Endothelial cell of umbilical vein (primary cell): ENCODE data around the gene TPD52L3. TPM values are rescaled to one million over a fixed set of nuclear protein-coding genes. Genes with fewer than 3 reads are reported as not detected.

Experiments
- BruUV-seq: library from RNA; stranded (reverse); fragments of 400-500 nt; replicated peaks from 2 replicates; lab custom pipeline; 2021; lab: Mats Ljungman, UMichigan
- CTCF ChIA-PET: fragments of 300-600, 350-600 bp; sonication (Branson Sonifier 250); formaldehyde crosslinking; loops from one replicate; lab custom pipeline; 2021; ENCODE audit warnings: antibody characterized with exemption, inconsistent platforms; lab: Charles Lee
- POLR2A ChIA-PET: fragments of 300-600, 350-600 bp; sonication (Branson Sonifier 250); formaldehyde crosslinking; loops from one replicate; lab custom pipeline; 2021; ENCODE audit warnings: antibody characterized with exemption, inconsistent platforms; lab: Charles Lee
- DNase-seq: peaks from one replicate; pipeline ENCODE4 v3.0.0-alpha.2; 2011; ENCODE audit warnings: low read depth, low spot score
- FAIRE-seq: peaks from 2 replicates; lab custom pipeline; 2011; peaks lifted over from hg19 to GRCh38; lab: Jason Lieb, UNC
- H2AFZ ChIP-seq: 2 replicates; pipeline ENCODE4 v1.6.0; 2012; ENCODE audit warnings: low read depth, low read length, control low read depth, inconsistent platforms
- H3K27ac ChIP-seq: 2 replicates; pipeline ENCODE4 v1.5.1; 2011; ENCODE audit warnings: low read depth, mild to moderate bottlenecking, control low read depth, low read length, moderate library complexity; ENCODE audit not compliant: insufficient read depth
- H3K27me3 ChIP-seq, 2 experiments: 2 replicates each; pipeline versions ENCODE4 v1.6.0 to v1.6.1; 2011; ENCODE audit warnings: low read length in 2 of 2, mixed read lengths in 1 of 2; ENCODE audit not compliant: control insufficient read depth in 2 of 2, insufficient read depth in 2 of 2
- H3K36me3 ChIP-seq, 2 experiments: 2 replicates in 1 of 2; 3 replicates in 1 of 2; pipeline ENCODE4 v1.5.1; 2011; ENCODE audit warnings: low read length in 2 of 2, mild to moderate bottlenecking in 1 of 2, moderate library complexity in 1 of 2; ENCODE audit not compliant: control insufficient read depth in 2 of 2, insufficient read depth in 2 of 2; ENCODE audit errors: extremely low read depth in 1 of 2
- H3K4me1 ChIP-seq: 3 replicates; pipeline ENCODE4 v1.5.1; 2011; ENCODE audit warnings: mild to moderate bottlenecking, low read length; ENCODE audit not compliant: control insufficient read depth, insufficient read depth; ENCODE audit errors: extremely low read depth
- H3K4me2 ChIP-seq: 2 replicates; pipeline ENCODE4 v1.6.1; 2011; ENCODE audit warnings: low read length, control low read depth, mixed read lengths; ENCODE audit not compliant: insufficient read depth
- H3K4me3 ChIP-seq, 3 experiments: fragments of 200-600 bp in 1 of 3; sonication (generic), shearing (Covaris generic) in 1 of 3; replicated peaks in 1 of 3; 2 replicates each; pipeline ENCODE4 v1.5.1; 2011 to 2016; ENCODE audit warnings: control low read depth in 3 of 3, low read length in 3 of 3, mild to moderate bottlenecking in 2 of 3, inconsistent platforms in 1 of 3, low read depth in 1 of 3, moderate library complexity in 1 of 3; ENCODE audit not compliant: insufficient read depth in 1 of 3
- H3K79me2 ChIP-seq: 2 replicates; pipeline ENCODE4 v1.6.0; 2012; ENCODE audit warnings: low read length, inconsistent platforms; ENCODE audit not compliant: control insufficient read depth, insufficient read depth
- H3K9ac ChIP-seq: replicated peaks from 2 replicates; pipeline ENCODE3; 2011; ENCODE audit warnings: low read length, control low read depth; ENCODE audit not compliant: insufficient read depth; ENCODE audit errors: extremely low read depth
- H3K9me1 ChIP-seq: replicated peaks from 3 replicates; pipeline ENCODE4 v1.6.0; 2011; ENCODE audit warnings: mild to moderate bottlenecking, low read length; ENCODE audit not compliant: control insufficient read depth, insufficient read depth; ENCODE audit errors: extremely low read depth
- H3K9me3 ChIP-seq: replicated peaks from 2 replicates; pipeline ENCODE4 v1.5.1; 2012; ENCODE audit warnings: low read length, inconsistent platforms; ENCODE audit not compliant: control insufficient read depth, insufficient read depth
- H4K20me1 ChIP-seq: replicated peaks from 2 replicates; pipeline ENCODE3; 2011; ENCODE audit warnings: mild to moderate bottlenecking, low read length; ENCODE audit not compliant: control insufficient read depth, insufficient read depth; ENCODE audit errors: extremely low read depth
- CTCF ChIP-seq, 2 donors: IDR thresholded peaks; 1 replicate in 1 of 2; 2 replicates in 1 of 2; pipeline ENCODE4 v1.5.1; 2011; ENCODE audit warnings: low read length in 2 of 2, mild to moderate bottlenecking in 2 of 2, moderate library complexity in 2 of 2, control low read depth in 1 of 2, inconsistent platforms in 1 of 2, low read depth in 1 of 2; ENCODE audit not compliant: insufficient read depth in 1 of 2; ENCODE audit errors: extremely low read depth in 1 of 2
- EZH2 ChIP-seq: IDR thresholded peaks from 2 replicates; pipeline ENCODE4 v1.6.1; 2012; ENCODE audit warnings: borderline replicate concordance, low read depth, mild to moderate bottlenecking, moderate library complexity, low read length, inconsistent platforms; ENCODE audit not compliant: severe bottlenecking
- FOS ChIP-seq: IDR thresholded peaks from 2 replicates; pipeline ENCODE4 v1.6.1; 2011; ENCODE audit warnings: mild to moderate bottlenecking, low read length, moderate library complexity, borderline replicate concordance; ENCODE audit not compliant: insufficient read depth
- GATA2 ChIP-seq: IDR thresholded peaks from 2 replicates; pipeline ENCODE4 v1.7.0; 2011; ENCODE audit warnings: low read depth, mild to moderate bottlenecking, moderate library complexity, mixed read lengths, low read length; ENCODE audit not compliant: insufficient read length, insufficient read depth
- JUN ChIP-seq: IDR thresholded peaks from 2 replicates; pipeline ENCODE4 v1.6.1; 2011; ENCODE audit warnings: borderline replicate concordance, low read depth; ENCODE audit not compliant: insufficient read length, insufficient read depth
- MAX ChIP-seq: IDR thresholded peaks from 2 replicates; pipeline ENCODE4 v1.6.1; 2011; ENCODE audit not compliant: insufficient read depth, insufficient read length
- MYC ChIP-seq: IDR thresholded peaks from one replicate; pipeline ENCODE4 v1.6.1; 2011; ENCODE audit warnings: mild to moderate bottlenecking, low read depth, low read length
- POLR2A ChIP-seq: IDR thresholded peaks from 2 replicates; pipeline ENCODE4 v1.6.1; 2012; ENCODE audit warnings: low read depth, mild to moderate bottlenecking, control low read depth, low read length
- POLR2AphosphoS5 ChIP-seq: IDR thresholded peaks from 2 replicates; pipeline ENCODE4 v1.6.1; 2012; ENCODE audit warnings: low read depth, mild to moderate bottlenecking, control low read depth, low read length, moderate library complexity; ENCODE audit not compliant: insufficient read depth
- dilution Hi-C: fragments of 300-500 bp; cut with MboI; formaldehyde crosslinking; loops from one replicate; pipeline ENCODE4 v1.15.0; 2019; ENCODE audit warnings: low sequenced_read_pairs; ENCODE audit not compliant: extremely low pct_ligation_motif_present
- intact Hi-C: fragments of 100-400 bp; cut with micrococcal nuclease; formaldehyde crosslinking; loops from one replicate; pipeline ENCODE4 v1.10.0; 2022
- polyA plus RNA-seq, 4 experiments: library from polyadenylated mRNA; depleted of rRNA in 3 of 4; stranded (reverse) in 3 of 4; unstranded in 1 of 4; fragments of >200 nt; gene quantifications; 2 replicates each; pipeline versions ENCODE4 v1.2.1 to v1.2.3, GENCODE V29; 2011 to 2012; ENCODE audit warnings: missing spikeins in 1 of 4
- total RNA-seq: library from RNA; stranded (reverse); gene quantifications from 2 replicates; pipeline ENCODE4 v1.2.3, GENCODE V29; 2021

Gene TPD52L3
- total and polyA plus RNA-seq, 2 donors (not counting 3 experiments of a cell fraction or from before 2014, with no cell fraction given) = not detected

GRCh38 chr9:6368831-6369230, 40.7 kb downstream of the TPD52L3 start:
- no peak overlapping the region for H3K4me2 ChIP-seq
- POLR2A ChIA-PET = no interaction called here
- intact Hi-C loops = no loop called here
- H3K79me2 ChIP-seq = no peaks in the 10 kb centered on the region
- FAIRE-seq (no peak), DNase-seq (no peak)
- H3K27me3 ChIP-seq = no peaks in the 10 kb centered on the region
- no peaks in the 10 kb centered on the region for H4K20me1 ChIP-seq
- no peaks in the 10 kb centered on the region for H3K4me1 ChIP-seq
- no TSS peak for BruUV-seq
- dilution Hi-C loops = no loop called here
- no peak overlapping the region for H2AFZ ChIP-seq
- no peak overlapping the region for H3K9ac ChIP-seq
- CTCF ChIA-PET = no interaction called here
- H3K9me3 ChIP-seq = no peaks in the 10 kb centered on the region
- H3K4me3 ChIP-seq = no peak overlapping the region
- H3K27ac ChIP-seq = no peak overlapping the region
- TF ChIP-seq GATA2 (no peak), POLR2A (no peak), POLR2AphosphoS5 (no peak), FOS (no peak), MYC (no peak), MAX (no peak), EZH2 (no peak), JUN (no peak), CTCF (IDR thresholded peaks at IDR 0.05; ENCODE audit: extremely low read depth in 1 of 2, insufficient read depth in 1 of 2, low read depth in 1 of 2, low read length in 2 of 2) (no peak)
- no peaks in the 10 kb centered on the region for H3K36me3 ChIP-seq
- no peaks in the 10 kb centered on the region for H3K9me1 ChIP-seq

Other genes with a start within 250 kb of the TPD52L3 start
- gene IL33, start 112.6 kb upstream of the TPD52L3 start, total RNA-seq = 8.5 and 13.8 TPM in 2 replicates
- gene IL33, start 112.6 kb upstream of the TPD52L3 start, polyA plus RNA-seq = 6.0 and 8.7 TPM in 2 replicates
- 101 and 106 TPM in 2 replicates for gene UHRF2, start 84.8 kb downstream of the TPD52L3 start, total RNA-seq
- 53.9 and 63.5 TPM in 2 replicates for gene UHRF2, start 84.8 kb downstream of the TPD52L3 start, polyA plus RNA-seq